Hematopoietic multipotent progenitor cell treated with erythropoietin and hydrocortisone succinate and interleukin-3 and kit ligand, for 17 days (in vitro differentiated cells): Measurements from ENCODE around the gene PTPN14.
"Not testable (repeated sequence)": the region's sequence is repeated elsewhere in the genome, so short reads cannot be mapped to it uniquely, and the experiment has no call there.

Source experiments
- DNase-seq: peaks from one replicate; pipeline ENCODE4 v3.0.0-alpha.2; 2015; ENCODE audit warnings: low spot score

The PTPN14 gene

GRCh38 chr1:214551436-214552173 is at the start of gene PTPN14:
Gene PTPN14, minus strand, starts transcription at chr1:214551602. Its CDS starts 86,799 bp downstream, at chr1:214464803.
- DNase-seq = no peak

- DNase-seq = no peak
Observed at GRCh38 chr1:214593158-214593557, 41.8 kb upstream of the PTPN14 start.

- DNase-seq = not testable (repeated sequence)
Observed at GRCh38 chr1:214591918-214592317, 40.5 kb upstream of the PTPN14 start.

GRCh38 chr1:214590696-214591095 is 39.3 kb upstream of the PTPN14 start:
- DNase-seq = no peak

- DNase-seq = no peak
Observed at GRCh38 chr1:214588963-214589597, 37.7 kb upstream of the PTPN14 start.

GRCh38 chr1:214587165-214587564 is 35.8 kb upstream of the PTPN14 start:
- no peak for DNase-seq

GRCh38 chr1:214586621-214587020 is 35.2 kb upstream of the PTPN14 start:
- DNase-seq = no peak

- DNase-seq = no peak
Observed at GRCh38 chr1:214584805-214585766, 33.7 kb upstream of the PTPN14 start.

- DNase-seq = no peak
Observed at GRCh38 chr1:214583824-214584554, 32.6 kb upstream of the PTPN14 start.

- DNase-seq = no peak
Observed at GRCh38 chr1:214583113-214583512, 31.7 kb upstream of the PTPN14 start.

GRCh38 chr1:214582289-214582891 is 31.0 kb upstream of the PTPN14 start:
- DNase-seq = no peak

GRCh38 chr1:214581785-214582184 is 30.4 kb upstream of the PTPN14 start:
- no peak for DNase-seq

GRCh38 chr1:214579183-214579582 is 27.8 kb upstream of the PTPN14 start:
- no peak for DNase-seq

GRCh38 chr1:214576120-214576519 is 24.7 kb upstream of the PTPN14 start:
- DNase-seq = not testable (repeated sequence)

- no peak for DNase-seq
Observed at GRCh38 chr1:214574598-214575411, 23.4 kb upstream of the PTPN14 start.

GRCh38 chr1:214573386-214574318 is 22.2 kb upstream of the PTPN14 start:
- DNase-seq = no peak

- no peak for DNase-seq
Observed at GRCh38 chr1:214571281-214571680, 19.9 kb upstream of the PTPN14 start.

- no peak for DNase-seq
Observed at GRCh38 chr1:214570442-214570841, 19.0 kb upstream of the PTPN14 start.

GRCh38 chr1:214569357-214570004 is 18.1 kb upstream of the PTPN14 start:
- no peak for DNase-seq
